PFSK-1 (cell line): ENCODE data around the gene TOP2A.
A peak's percentile ranks its signal among the peaks of the same experiment; 100 is the strongest.

Experiments used
- FOXP2 ChIP-seq: optimal IDR thresholded peaks from 2 replicates; pipeline ENCODE3; 2011; ENCODE audit warnings: borderline replicate concordance, control low read depth, inconsistent platforms; ENCODE audit not compliant: insufficient read depth; ENCODE audit errors: extremely low read length, extremely low read depth
- POLR2AphosphoS5 ChIP-seq: IDR thresholded peaks from 2 replicates; pipeline ENCODE4 v1.6.1; 2012; ENCODE audit warnings: low read depth, mild to moderate bottlenecking, control low read depth, low read length, moderate library complexity
- REST ChIP-seq, 2 experiments: IDR thresholded peaks; 2 replicates each; pipeline versions ENCODE4 v1.6.1 to v1.8.0; 2011 to 2012; ENCODE audit warnings: low read depth in 2 of 2, low read length in 2 of 2, control low read depth in 1 of 2, inconsistent platforms in 1 of 2, mild to moderate bottlenecking in 1 of 2, moderate library complexity in 1 of 2; ENCODE audit not compliant: insufficient read depth in 1 of 2
- SIN3A ChIP-seq: IDR thresholded peaks from 2 replicates; pipeline ENCODE4 v1.6.1; 2012; ENCODE audit warnings: mild to moderate bottlenecking, low read length, moderate library complexity, borderline replicate concordance; ENCODE audit not compliant: insufficient read depth
- TAF1 ChIP-seq: IDR thresholded peaks from 2 replicates; pipeline ENCODE4 v1.6.1; 2012; ENCODE audit warnings: low read length, control low read depth, borderline replicate concordance; ENCODE audit not compliant: insufficient read depth

TOP2A gene

GRCh38 chr17:40346765-40347158 lies 70.9 kb downstream of the TOP2A start:
- TF ChIP-seq SIN3A, result no peak
- TF ChIP-seq REST (IDR thresholded peaks at IDR 0.05; ENCODE audit: insufficient read depth in 1 of 2, low read depth in 2 of 2, low read length in 2 of 2), result no peak
- TF ChIP-seq POLR2AphosphoS5, result no peak
- no peak for TF ChIP-seq TAF1
- no peak for TF ChIP-seq FOXP2

GRCh38 chr17:40345994-40346764 lies 71.5 kb downstream of the TOP2A start:
- TF ChIP-seq SIN3A, result no peak
- TF ChIP-seq POLR2AphosphoS5, result no peak
- no peak for TF ChIP-seq FOXP2
- TF ChIP-seq TAF1, result no peak
- no peak for TF ChIP-seq REST (IDR thresholded peaks at IDR 0.05; ENCODE audit: insufficient read depth in 1 of 2, low read depth in 2 of 2, low read length in 2 of 2)

GRCh38 chr17:40345161-40345993 lies 72.3 kb downstream of the TOP2A start:
- TF ChIP-seq REST (IDR thresholded peaks at IDR 0.05; ENCODE audit: insufficient read depth in 1 of 2, low read depth in 2 of 2, low read length in 2 of 2) (peak in 1 of 2 experiments; percentile 17; a peak in 1 of 4 replicates), FOXP2 (no peak), TAF1 (0 out of 2 replicates have a peak, but pooled peaks have one; percentile 40), SIN3A (peak; percentile 88; the same call in 1 of the 2 replicates), POLR2AphosphoS5 (peak; percentile 57; the same call in 1 of the 2 replicates)

GRCh38 chr17:40344421-40345160 lies 73.1 kb downstream of the TOP2A start:
- TF ChIP-seq SIN3A, result no peak
- no peak for TF ChIP-seq FOXP2
- TF ChIP-seq REST (IDR thresholded peaks at IDR 0.05; ENCODE audit: insufficient read depth in 1 of 2, low read depth in 2 of 2, low read length in 2 of 2), result no peak
- no peak for TF ChIP-seq POLR2AphosphoS5
- TF ChIP-seq TAF1, result no peak
